ENCODE measurements around the gene BTG3. TPM values are rescaled to one million over a fixed set of nuclear protein-coding genes. Genes with fewer than 3 reads are reported as not detected.

BTG3 gene
- total RNA-seq, 1 donor from 2014 or later, result 23.3 TPM

DNA sequence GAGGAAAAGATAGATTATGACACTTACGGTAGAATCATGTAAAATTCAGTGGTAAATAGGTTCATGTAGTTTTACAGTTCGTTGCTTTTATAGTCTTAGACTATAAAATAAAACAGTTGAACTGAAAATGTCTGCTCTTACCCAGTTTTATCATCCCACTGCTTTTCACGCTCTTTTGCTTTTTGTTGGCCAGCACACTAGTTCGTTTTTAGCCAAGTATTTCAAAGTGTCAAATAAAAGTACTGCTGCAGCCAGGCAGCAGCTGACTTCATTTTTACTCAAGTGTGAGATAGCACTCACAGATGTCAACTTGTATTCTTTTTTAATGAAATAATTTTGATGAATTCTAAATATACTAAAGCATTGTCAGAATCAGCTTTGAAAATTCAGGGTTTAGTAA is 18.5 kb upstream of the BTG3 start:
- H3K27me3 Mint-ChIP-seq (ENCODE audit: unreplicated experiment), result no peaks in the 10 kb centered on the region
- H3K27ac Mint-ChIP-seq (ENCODE audit: unreplicated experiment), result no peak overlapping the region
- H3K36me3 Mint-ChIP-seq (ENCODE audit: unreplicated experiment), result no peaks in the 10 kb centered on the region
- TF ChIP-seq, protein P1, sequence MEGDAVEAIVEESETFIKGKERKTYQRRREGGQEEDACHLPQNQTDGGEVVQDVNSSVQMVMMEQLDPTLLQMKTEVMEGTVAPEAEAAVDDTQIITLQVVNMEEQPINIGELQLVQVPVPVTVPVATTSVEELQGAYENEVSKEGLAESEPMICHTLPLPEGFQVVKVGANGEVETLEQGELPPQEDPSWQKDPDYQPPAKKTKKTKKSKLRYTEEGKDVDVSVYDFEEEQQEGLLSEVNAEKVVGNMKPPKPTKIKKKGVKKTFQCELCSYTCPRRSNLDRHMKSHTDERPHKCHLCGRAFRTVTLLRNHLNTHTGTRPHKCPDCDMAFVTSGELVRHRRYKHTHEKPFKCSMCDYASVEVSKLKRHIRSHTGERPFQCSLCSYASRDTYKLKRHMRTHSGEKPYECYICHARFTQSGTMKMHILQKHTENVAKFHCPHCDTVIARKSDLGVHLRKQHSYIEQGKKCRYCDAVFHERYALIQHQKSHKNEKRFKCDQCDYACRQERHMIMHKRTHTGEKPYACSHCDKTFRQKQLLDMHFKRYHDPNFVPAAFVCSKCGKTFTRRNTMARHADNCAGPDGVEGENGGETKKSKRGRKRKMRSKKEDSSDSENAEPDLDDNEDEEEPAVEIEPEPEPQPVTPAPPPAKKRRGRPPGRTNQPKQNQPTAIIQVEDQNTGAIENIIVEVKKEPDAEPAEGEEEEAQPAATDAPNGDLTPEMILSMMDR (IDR thresholded peaks at IDR 0.05; ENCODE audit: partially characterized antibody, unreplicated experiment), result no peak
- DNase-seq, result no peak
- H3K4me1 Mint-ChIP-seq (ENCODE audit: low read depth, unreplicated experiment), result no peaks in the 10 kb centered on the region
- peaks cover 2% of the 10 kb centered on the region for H3K9me3 Mint-ChIP-seq (ENCODE audit: unreplicated experiment)
- no peak overlapping the region for H3K4me3 Mint-ChIP-seq (ENCODE audit: unreplicated experiment)

DNA sequence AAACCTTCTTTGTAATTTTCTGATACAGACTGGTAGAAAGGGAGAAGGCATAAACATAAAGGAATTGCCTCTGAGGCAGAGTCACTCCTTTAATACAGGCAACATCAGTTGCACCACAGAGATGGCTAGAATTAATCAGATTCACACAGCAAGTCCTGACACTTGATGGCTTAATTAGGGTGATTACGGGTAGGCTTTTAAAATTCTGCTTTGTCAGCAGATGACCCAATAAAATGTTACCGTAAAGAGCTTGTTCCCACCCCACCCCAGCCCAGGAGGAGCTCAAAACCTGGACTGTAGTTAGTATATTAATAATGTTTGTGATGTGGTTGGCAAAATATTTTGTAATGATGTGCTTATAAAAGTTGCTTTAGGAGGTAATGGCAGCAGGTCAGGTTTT is 9.3 kb upstream of the BTG3 start:
- H3K9me3 Mint-ChIP-seq (ENCODE audit: unreplicated experiment), result peaks cover 2% of the 10 kb centered on the region
- H3K4me3 Mint-ChIP-seq (ENCODE audit: unreplicated experiment), result no peak overlapping the region
- H3K36me3 Mint-ChIP-seq (ENCODE audit: unreplicated experiment), result no peaks in the 10 kb centered on the region
- no peak for DNase-seq
- H3K4me1 Mint-ChIP-seq (ENCODE audit: low read depth, unreplicated experiment), result no peaks in the 10 kb centered on the region
- TF ChIP-seq, protein P1 (IDR thresholded peaks at IDR 0.05; ENCODE audit: partially characterized antibody, unreplicated experiment), result no peak
- H3K27me3 Mint-ChIP-seq (ENCODE audit: unreplicated experiment), result peaks cover 4% of the 10 kb centered on the region
- no peak overlapping the region for H3K27ac Mint-ChIP-seq (ENCODE audit: unreplicated experiment)

GRCh38 chr21:17616831-17617230 is 4.1 kb upstream of the BTG3 start:
- TF ChIP-seq, protein P1 (IDR thresholded peaks at IDR 0.05; ENCODE audit: partially characterized antibody, unreplicated experiment), result no peak
- H3K27me3 Mint-ChIP-seq (ENCODE audit: unreplicated experiment), result peaks cover 8% of the 10 kb centered on the region

GRCh38 chr21:17613242-17613676 is 558 bp upstream of the BTG3 start:
- Mint-ChIP-seq H3K27ac (ENCODE audit: unreplicated experiment) (no peak overlapping the region), H3K4me1 (ENCODE audit: low read depth, unreplicated experiment) (peaks cover 4% of the 10 kb centered on the region), H3K9me3 (ENCODE audit: unreplicated experiment) (peaks cover 6% of the 10 kb centered on the region), H3K4me3 (ENCODE audit: unreplicated experiment) (peak overlapping the region; percentile 86), H3K36me3 (ENCODE audit: unreplicated experiment) (peaks cover 4% of the 10 kb centered on the region), H3K27me3 (ENCODE audit: unreplicated experiment) (peaks cover 15% of the 10 kb centered on the region)
- TF ChIP-seq, protein P1 (IDR thresholded peaks at IDR 0.05; ENCODE audit: partially characterized antibody, unreplicated experiment), result no peak
- peak; percentile 17 for DNase-seq

More at GRCh38 chr21:17616831-17617230, 4.1 kb upstream of the BTG3 start:
- peaks cover 6% of the 10 kb centered on the region for H3K9me3 Mint-ChIP-seq (ENCODE audit: unreplicated experiment)
- no peak overlapping the region for H3K4me3 Mint-ChIP-seq (ENCODE audit: unreplicated experiment)
- no peak for DNase-seq
- H3K36me3 Mint-ChIP-seq (ENCODE audit: unreplicated experiment), result no peaks in the 10 kb centered on the region
- no peak overlapping the region for H3K27ac Mint-ChIP-seq (ENCODE audit: unreplicated experiment)
- H3K4me1 Mint-ChIP-seq (ENCODE audit: low read depth, unreplicated experiment), result no peaks in the 10 kb centered on the region

DNA sequence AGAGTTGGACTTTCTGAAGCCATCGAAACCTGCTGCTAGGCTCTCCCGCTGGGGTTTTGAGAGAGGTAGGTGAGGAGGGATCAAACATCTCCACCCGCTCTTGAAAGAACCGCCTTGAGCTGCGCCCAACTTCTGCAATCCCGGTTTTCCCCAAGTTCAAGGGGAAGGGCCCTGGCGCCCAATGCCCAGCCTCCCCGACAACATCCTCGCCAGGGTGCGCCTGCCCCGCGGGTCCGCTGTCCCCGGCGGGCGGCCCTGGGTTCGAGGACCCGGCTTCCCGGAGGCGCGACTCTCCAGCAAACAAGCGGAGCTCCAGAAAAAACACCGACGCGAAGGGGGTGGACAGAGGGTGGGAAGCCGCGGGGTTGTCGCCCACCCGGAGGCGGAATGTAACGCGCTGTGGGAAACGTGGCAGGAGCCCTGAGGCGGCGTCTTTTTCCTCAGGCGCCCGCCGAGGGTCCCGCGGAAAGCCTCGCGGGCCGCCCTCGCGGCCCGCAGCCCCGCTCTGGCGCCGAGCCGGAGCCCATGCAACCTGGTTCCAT is 607 bp downstream of the BTG3 start:
- peaks cover 4% of the 10 kb centered on the region for H3K36me3 Mint-ChIP-seq (ENCODE audit: unreplicated experiment)
- peaks cover 4% of the 10 kb centered on the region for H3K9me3 Mint-ChIP-seq (ENCODE audit: unreplicated experiment)
- H3K4me1 Mint-ChIP-seq (ENCODE audit: low read depth, unreplicated experiment), result peaks cover 4% of the 10 kb centered on the region
- TF ChIP-seq, protein P1 (IDR thresholded peaks at IDR 0.05; ENCODE audit: partially characterized antibody, unreplicated experiment), result no peak
- H3K4me3 Mint-ChIP-seq (ENCODE audit: unreplicated experiment), result peak overlapping the region; percentile 95
- peaks cover 12% of the 10 kb centered on the region for H3K27me3 Mint-ChIP-seq (ENCODE audit: unreplicated experiment)
- peak; percentile 35 for DNase-seq
- peak overlapping the region; percentile 92 for H3K27ac Mint-ChIP-seq (ENCODE audit: unreplicated experiment)

All from glutamatergic neuron (in vitro differentiated cells).